ENCODE results near the gene GJB5. TPM values are rescaled to one million over a fixed set of nuclear protein-coding genes. Genes with fewer than 3 reads are reported as not detected.

GJB5 gene
- total and polyA plus RNA-seq, 2 of the 8 experiments (the other 6 are each of a cell fraction or from before 2014, with no cell fraction given) = 0.86 to 3.1 TPM

GRCh38 chr1:34743775-34744174, 11.1 kb upstream of the GJB5 start:
- WGBS, 2 experiments (ENCODE audit: extremely low coverage in 1 of 2, insufficient coverage in 1 of 2, insufficient read length in 1 of 2, insufficient replicate concordance in 2 of 2, low coverage in 1 of 2, low lambda C conversion rate in 2 of 2, missing lambda C conversion rate in 1 of 2) = 87% methylated on average over 6 of the region's 6 CpGs; no CpG with 5 or more reads in 1 of the 2 experiments
- no peak for FAIRE-seq
- H4K91ac ChIP-seq (replicated peaks; ENCODE audit: insufficient read length, low read length) = no peak overlapping the region
- H3K27me3 ChIP-seq (replicated peaks in 1 of 4; ENCODE audit: control insufficient read depth in 3 of 4, extremely low read depth in 1 of 4, insufficient read depth in 3 of 4, low read length in 3 of 4) = peaks cover 0 to 13% (median 5%) of the 10 kb centered on the region in 4 experiments; a peak in 5 of 7 replicates
- H2BK12ac ChIP-seq (ENCODE audit: low read depth, low read length) = no peak overlapping the region
- no peaks in the 10 kb centered on the region for H3K9me3 ChIP-seq (ENCODE audit: insufficient read depth in 2 of 2, low read depth in 1 of 2, low read length in 1 of 2)
- no peak for DNase-seq (ENCODE audit: low read depth in 1 of 2, low spot score in 2 of 2)
- H2BK20ac ChIP-seq (ENCODE audit: low read length) = no peak overlapping the region
- H4K5ac ChIP-seq (ENCODE audit: insufficient read length, low read depth, low read length) = no peak overlapping the region
- no peak overlapping the region for H2BK5ac ChIP-seq (ENCODE audit: low read depth, low read length)
- ChIA-PET POLR2A (ENCODE audit: partially characterized antibody) (interaction anchor here (1.1 to 1.7 kb wide), 2 partner anchors 14 to 19 kb away, joined by 3 read pairs; no protein-coding TSS in a partner anchor), CTCF (ENCODE audit: partially characterized antibody) (interaction anchor here (0.7 to 5.4 kb wide), 33 partner anchors 8 to 630 kb away, joined by 3 to 42 read pairs (median 6); partner anchors contain the start of genes GJB4 and GJB5)
- no peak overlapping the region for H2BK15ac ChIP-seq (ENCODE audit: low read length)
- H4K8ac ChIP-seq (ENCODE audit: extremely low read depth, insufficient read depth, low read length) = no peak overlapping the region
- H3K4me2 ChIP-seq (ENCODE audit: insufficient read depth in 1 of 2, low read depth in 2 of 2, low read length in 2 of 2) = no peak overlapping the region
- H3K23me2 ChIP-seq (ENCODE audit: low read depth, low read length) = no peaks in the 10 kb centered on the region; the same call in 1 of the 2 replicates
- no peaks in the 10 kb centered on the region for H3K79me2 ChIP-seq (ENCODE audit: control insufficient read depth in 1 of 2, insufficient read depth in 2 of 2, low read length in 2 of 2)
- TF ChIP-seq CBX5 (IDR thresholded peaks at IDR 0.05; ENCODE audit: low read depth, low read length) (no peak), CTBP2 (IDR thresholded peaks at IDR 0.05; ENCODE audit: borderline replicate concordance, insufficient read depth, insufficient read length, low read length) (no peak), JUN (IDR thresholded peaks at IDR 0.05; ENCODE audit: low read depth, low read length) (no peak), SP4 (IDR thresholded peaks at IDR 0.05; ENCODE audit: low read length) (no peak), TEAD4 (IDR thresholded peaks at IDR 0.05; ENCODE audit: low read depth, low read length) (no peak), EP300 (IDR thresholded peaks at IDR 0.05; ENCODE audit: borderline replicate concordance in 1 of 2, low read depth in 2 of 2, low read length in 2 of 2) (no peak), CHD2 (IDR thresholded peaks at IDR 0.05; ENCODE audit: low read length) (no peak), KDM1A (IDR thresholded peaks at IDR 0.05; ENCODE audit: borderline replicate concordance, low read length) (no peak), HDAC6 (IDR thresholded peaks at IDR 0.05; ENCODE audit: low read depth, low read length) (no peak), SIRT6 (IDR thresholded peaks at IDR 0.05; ENCODE audit: low read length) (no peak), RBBP5 (IDR thresholded peaks at IDR 0.05; ENCODE audit: borderline replicate concordance, low read depth, low read length) (no peak)
- H2AFZ ChIP-seq (ENCODE audit: low read length) = no peak overlapping the region
- no peaks in the 10 kb centered on the region for H3K36me3 ChIP-seq (ENCODE audit: control insufficient read depth in 2 of 4, insufficient read depth in 4 of 4, low read length in 3 of 4)
- H3K56ac ChIP-seq (replicated peaks; ENCODE audit: insufficient read length, low read depth, low read length) = no peak overlapping the region
- H3K23ac ChIP-seq (ENCODE audit: insufficient read length) = no peak overlapping the region
- H3K4me1 ChIP-seq (replicated peaks in 1 of 4; ENCODE audit: control insufficient read depth in 3 of 4, insufficient read depth in 4 of 4, low read length in 3 of 4) = peaks cover 0 to 5% (median 1%) of the 10 kb centered on the region in 4 experiments; a peak in 5 of 7 replicates
- H3K9ac ChIP-seq (replicated peaks in 1 of 4; ENCODE audit: extremely low read depth in 1 of 4, low read depth in 3 of 4, low read length in 3 of 4) = no peak overlapping the region
- no peak overlapping the region for H3K27ac ChIP-seq (ENCODE audit: low read depth, low read length)
- no peak overlapping the region for H2BK120ac ChIP-seq (replicated peaks; ENCODE audit: low read depth, low read length)
- H2AK5ac ChIP-seq (ENCODE audit: low read depth, low read length) = no peak overlapping the region
- no peaks in the 10 kb centered on the region for H4K20me1 ChIP-seq (replicated peaks in 1 of 2; ENCODE audit: control insufficient read depth in 1 of 2, insufficient read depth in 2 of 2, low read length in 2 of 2)
- no peak overlapping the region for H3K14ac ChIP-seq (ENCODE audit: insufficient read length)
- H3K79me1 ChIP-seq (ENCODE audit: low read depth, low read length) = no peaks in the 10 kb centered on the region
- H3K4me3 ChIP-seq (ENCODE audit: extremely low read depth in 1 of 4, insufficient read depth in 2 of 4, low read depth in 3 of 4, low read length in 4 of 4) = no peak overlapping the region
- H3K18ac ChIP-seq (ENCODE audit: extremely low read depth, low read length) = no peak overlapping the region
- H3K4ac ChIP-seq (replicated peaks; ENCODE audit: insufficient read length, low read depth, low read length) = no peak overlapping the region

Measured in H1 (cell line).